ENCODE data around the gene MAGI1. TPM values are rescaled to one million over a fixed set of nuclear protein-coding genes. Genes with fewer than 3 reads are reported as not detected.

Gene MAGI1
- total RNA-seq, 1 experiment from 2014 or later: 38.6 TPM

DNA sequence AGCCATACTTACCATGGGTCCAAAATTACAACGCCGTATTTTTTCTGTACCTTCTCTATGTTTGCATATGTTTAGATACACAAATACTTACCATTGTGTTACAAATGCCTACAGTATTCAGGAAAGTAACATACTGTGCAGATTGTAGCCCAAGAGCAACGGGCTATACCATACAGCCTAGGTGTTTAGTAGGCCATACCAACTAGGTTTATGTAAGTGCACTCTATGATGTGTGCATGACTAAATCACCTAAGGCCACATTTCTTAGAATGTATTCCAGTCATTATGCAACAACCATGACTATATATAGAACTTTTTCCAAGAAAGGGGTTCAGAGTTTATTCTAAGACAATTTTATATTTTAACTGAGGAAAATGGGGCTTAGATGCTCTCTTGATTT lies 411.7 kb downstream of the MAGI1 start:
- Histone ChIP-seq H4K20me1 (ENCODE audit: insufficient read depth) (no peaks in the 10 kb centered on the region), H3K4me1 (ENCODE audit: control insufficient read depth in 1 of 2, insufficient read depth in 2 of 2, low read length in 2 of 2) (no peaks in the 10 kb centered on the region), H3K9me3 (ENCODE audit: control insufficient read depth in 1 of 2, insufficient read depth in 1 of 2, low read depth in 1 of 2, low read length in 2 of 2) (no peaks in the 10 kb centered on the region), H3K79me2 (ENCODE audit: insufficient read depth, low read length) (no peaks in the 10 kb centered on the region), H3K4me2 (ENCODE audit: low read length) (no peak overlapping the region), H3K4me3 (replicated peaks in 1 of 2; ENCODE audit: low read depth in 1 of 2, low read length in 2 of 2) (no peak overlapping the region), H3K9ac (ENCODE audit: low read length) (no peak overlapping the region), H3K27ac (ENCODE audit: low read depth, low read length) (no peak overlapping the region), H3K36me3 (ENCODE audit: control insufficient read depth in 1 of 2, insufficient read depth in 2 of 2, low read length in 2 of 2) (no peaks in the 10 kb centered on the region), H3K27me3 (ENCODE audit: insufficient read depth, low read length) (no peaks in the 10 kb centered on the region), H2AFZ (ENCODE audit: low read depth, low read length, poor library complexity, severe bottlenecking) (no peak overlapping the region), H3K9me2 (ENCODE audit: insufficient read depth) (no peaks in the 10 kb centered on the region)
- ATAC-seq (no peak), DNase-seq (ENCODE audit: low read depth, low spot score) (no peak)
- ChIA-PET CTCF (no interaction called here), POLR2A (no interaction called here), RAD21 (ENCODE audit: low non-redundant PET in 1 of 2, low total read pairs in 2 of 2, uncharacterized antibody in 2 of 2, unreplicated experiment in 2 of 2) (no interaction called here)
- TF ChIP-seq ZFX (IDR thresholded peaks at IDR 0.05) (no peak), EGR1 (IDR thresholded peaks at IDR 0.05; ENCODE audit: low read depth) (no peak), YY1 (IDR thresholded peaks at IDR 0.05; ENCODE audit: extremely low read depth, insufficient replicate concordance, low read depth, low read length) (no peak), SIN3A (IDR thresholded peaks at IDR 0.05; ENCODE audit: low read depth) (no peak), EZH2phosphoT487 (IDR thresholded peaks at IDR 0.05; ENCODE audit: borderline replicate concordance) (no peak), CEBPB (IDR thresholded peaks at IDR 0.05; ENCODE audit: low read depth) (no peak), FOSL1 (IDR thresholded peaks at IDR 0.05; ENCODE audit: low read depth) (no peak), ELF1 (IDR thresholded peaks at IDR 0.05; ENCODE audit: borderline replicate concordance, low read depth) (no peak), ZNF274 (IDR thresholded peaks at IDR 0.05; ENCODE audit: low read depth, low read length) (no peak), CBX3 (IDR thresholded peaks at IDR 0.05; ENCODE audit: low read depth) (no peak), SRF (IDR thresholded peaks at IDR 0.05; ENCODE audit: low read depth) (no peak), RAD21 (IDR thresholded peaks at IDR 0.05; ENCODE audit: low read depth) (no peak), EZH2 (IDR thresholded peaks at IDR 0.05) (no peak)
- TF ChIP-seq, protein P1, sequence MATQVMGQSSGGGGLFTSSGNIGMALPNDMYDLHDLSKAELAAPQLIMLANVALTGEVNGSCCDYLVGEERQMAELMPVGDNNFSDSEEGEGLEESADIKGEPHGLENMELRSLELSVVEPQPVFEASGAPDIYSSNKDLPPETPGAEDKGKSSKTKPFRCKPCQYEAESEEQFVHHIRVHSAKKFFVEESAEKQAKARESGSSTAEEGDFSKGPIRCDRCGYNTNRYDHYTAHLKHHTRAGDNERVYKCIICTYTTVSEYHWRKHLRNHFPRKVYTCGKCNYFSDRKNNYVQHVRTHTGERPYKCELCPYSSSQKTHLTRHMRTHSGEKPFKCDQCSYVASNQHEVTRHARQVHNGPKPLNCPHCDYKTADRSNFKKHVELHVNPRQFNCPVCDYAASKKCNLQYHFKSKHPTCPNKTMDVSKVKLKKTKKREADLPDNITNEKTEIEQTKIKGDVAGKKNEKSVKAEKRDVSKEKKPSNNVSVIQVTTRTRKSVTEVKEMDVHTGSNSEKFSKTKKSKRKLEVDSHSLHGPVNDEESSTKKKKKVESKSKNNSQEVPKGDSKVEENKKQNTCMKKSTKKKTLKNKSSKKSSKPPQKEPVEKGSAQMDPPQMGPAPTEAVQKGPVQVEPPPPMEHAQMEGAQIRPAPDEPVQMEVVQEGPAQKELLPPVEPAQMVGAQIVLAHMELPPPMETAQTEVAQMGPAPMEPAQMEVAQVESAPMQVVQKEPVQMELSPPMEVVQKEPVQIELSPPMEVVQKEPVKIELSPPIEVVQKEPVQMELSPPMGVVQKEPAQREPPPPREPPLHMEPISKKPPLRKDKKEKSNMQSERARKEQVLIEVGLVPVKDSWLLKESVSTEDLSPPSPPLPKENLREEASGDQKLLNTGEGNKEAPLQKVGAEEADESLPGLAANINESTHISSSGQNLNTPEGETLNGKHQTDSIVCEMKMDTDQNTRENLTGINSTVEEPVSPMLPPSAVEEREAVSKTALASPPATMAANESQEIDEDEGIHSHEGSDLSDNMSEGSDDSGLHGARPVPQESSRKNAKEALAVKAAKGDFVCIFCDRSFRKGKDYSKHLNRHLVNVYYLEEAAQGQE (IDR thresholded peaks at IDR 0.05; ENCODE audit: low read depth): no peak
- TF ChIP-seq, protein P2, sequence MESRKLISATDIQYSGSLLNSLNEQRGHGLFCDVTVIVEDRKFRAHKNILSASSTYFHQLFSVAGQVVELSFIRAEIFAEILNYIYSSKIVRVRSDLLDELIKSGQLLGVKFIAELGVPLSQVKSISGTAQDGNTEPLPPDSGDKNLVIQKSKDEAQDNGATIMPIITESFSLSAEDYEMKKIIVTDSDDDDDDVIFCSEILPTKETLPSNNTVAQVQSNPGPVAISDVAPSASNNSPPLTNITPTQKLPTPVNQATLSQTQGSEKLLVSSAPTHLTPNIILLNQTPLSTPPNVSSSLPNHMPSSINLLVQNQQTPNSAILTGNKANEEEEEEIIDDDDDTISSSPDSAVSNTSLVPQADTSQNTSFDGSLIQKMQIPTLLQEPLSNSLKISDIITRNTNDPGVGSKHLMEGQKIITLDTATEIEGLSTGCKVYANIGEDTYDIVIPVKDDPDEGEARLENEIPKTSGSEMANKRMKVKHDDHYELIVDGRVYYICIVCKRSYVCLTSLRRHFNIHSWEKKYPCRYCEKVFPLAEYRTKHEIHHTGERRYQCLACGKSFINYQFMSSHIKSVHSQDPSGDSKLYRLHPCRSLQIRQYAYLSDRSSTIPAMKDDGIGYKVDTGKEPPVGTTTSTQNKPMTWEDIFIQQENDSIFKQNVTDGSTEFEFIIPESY (IDR thresholded peaks at IDR 0.05; ENCODE audit: extremely low read depth, insufficient replicate concordance, low read length): no peak
- TF ChIP-seq, protein P3, sequence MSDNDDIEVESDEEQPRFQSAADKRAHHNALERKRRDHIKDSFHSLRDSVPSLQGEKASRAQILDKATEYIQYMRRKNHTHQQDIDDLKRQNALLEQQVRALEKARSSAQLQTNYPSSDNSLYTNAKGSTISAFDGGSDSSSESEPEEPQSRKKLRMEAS (IDR thresholded peaks at IDR 0.05): no peak
- TF ChIP-seq, protein P4, sequence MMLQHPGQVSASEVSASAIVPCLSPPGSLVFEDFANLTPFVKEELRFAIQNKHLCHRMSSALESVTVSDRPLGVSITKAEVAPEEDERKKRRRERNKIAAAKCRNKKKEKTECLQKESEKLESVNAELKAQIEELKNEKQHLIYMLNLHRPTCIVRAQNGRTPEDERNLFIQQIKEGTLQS (IDR thresholded peaks at IDR 0.05): no peak
- intact Hi-C loops (cut with micrococcal nuclease): no loop called here
- BruUV-seq (replicated peaks): no TSS peak
